ENCODE data around the gene OSBPL6.

Gene OSBPL6

DNA sequence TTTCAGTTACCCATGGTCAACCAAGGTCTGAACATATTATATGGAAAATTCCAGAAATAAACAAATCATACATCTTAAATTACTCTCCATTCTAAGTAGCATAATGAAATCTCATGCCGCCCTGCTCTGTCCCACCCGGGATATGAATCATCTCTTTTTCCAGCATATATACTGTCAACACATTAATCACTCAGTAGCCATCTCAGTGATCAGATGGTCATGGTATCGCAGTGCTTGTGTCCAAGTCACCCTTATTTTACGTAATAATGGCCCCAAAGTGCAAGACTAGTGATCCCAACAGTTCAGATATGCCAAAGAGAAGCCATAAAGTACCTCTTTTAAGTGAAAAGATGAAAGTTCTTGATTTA, 43.8 kb downstream of the OSBPL6 start:
- Histone ChIP-seq H3K36me3 (ENCODE audit: insufficient read depth) (no peaks in the 10 kb centered on the region), H2AFZ (ENCODE audit: low read depth) (no peak overlapping the region), H4K20me1 (ENCODE audit: insufficient read depth) (no peaks in the 10 kb centered on the region), H3K9ac (no peak overlapping the region), H3K4me1 (ENCODE audit: low read depth, poor library complexity, severe bottlenecking) (no peaks in the 10 kb centered on the region), H3K27ac (no peak overlapping the region), H3K4me2 (no peak overlapping the region), H3K27me3 (ENCODE audit: insufficient read depth, low read depth) (no peaks in the 10 kb centered on the region), H3K79me2 (ENCODE audit: insufficient read depth, low read depth) (no peaks in the 10 kb centered on the region), H3K4me3 (IDR thresholded peaks at IDR 0.05; ENCODE audit: insufficient read depth, low read depth, low read length) (no peak overlapping the region)
- TF ChIP-seq, protein P1, sequence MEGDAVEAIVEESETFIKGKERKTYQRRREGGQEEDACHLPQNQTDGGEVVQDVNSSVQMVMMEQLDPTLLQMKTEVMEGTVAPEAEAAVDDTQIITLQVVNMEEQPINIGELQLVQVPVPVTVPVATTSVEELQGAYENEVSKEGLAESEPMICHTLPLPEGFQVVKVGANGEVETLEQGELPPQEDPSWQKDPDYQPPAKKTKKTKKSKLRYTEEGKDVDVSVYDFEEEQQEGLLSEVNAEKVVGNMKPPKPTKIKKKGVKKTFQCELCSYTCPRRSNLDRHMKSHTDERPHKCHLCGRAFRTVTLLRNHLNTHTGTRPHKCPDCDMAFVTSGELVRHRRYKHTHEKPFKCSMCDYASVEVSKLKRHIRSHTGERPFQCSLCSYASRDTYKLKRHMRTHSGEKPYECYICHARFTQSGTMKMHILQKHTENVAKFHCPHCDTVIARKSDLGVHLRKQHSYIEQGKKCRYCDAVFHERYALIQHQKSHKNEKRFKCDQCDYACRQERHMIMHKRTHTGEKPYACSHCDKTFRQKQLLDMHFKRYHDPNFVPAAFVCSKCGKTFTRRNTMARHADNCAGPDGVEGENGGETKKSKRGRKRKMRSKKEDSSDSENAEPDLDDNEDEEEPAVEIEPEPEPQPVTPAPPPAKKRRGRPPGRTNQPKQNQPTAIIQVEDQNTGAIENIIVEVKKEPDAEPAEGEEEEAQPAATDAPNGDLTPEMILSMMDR (conservative IDR thresholded peaks at IDR 0.05; ENCODE audit: low read depth, low read length): no peak

DNA sequence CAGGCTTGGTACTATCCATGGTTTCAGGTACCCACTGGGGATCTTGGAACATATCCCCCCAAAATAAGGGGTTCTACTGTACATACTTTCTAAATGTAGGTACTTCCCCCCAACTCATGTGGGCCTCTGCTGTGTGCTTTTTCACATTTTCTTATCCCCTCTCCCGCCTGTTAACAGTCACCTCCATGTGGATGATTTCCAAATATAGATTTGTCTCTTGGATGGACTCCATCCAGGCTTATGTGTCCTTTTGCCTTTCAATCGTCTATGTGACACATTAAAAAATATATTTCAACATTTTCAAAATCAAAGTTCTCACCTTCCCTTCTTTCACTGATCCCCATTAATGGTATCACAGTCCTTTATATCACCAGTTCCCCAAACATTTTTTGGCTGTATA, 44.4 kb downstream of the OSBPL6 start:
- H4K20me1 ChIP-seq (ENCODE audit: insufficient read depth): no peaks in the 10 kb centered on the region
- no peaks in the 10 kb centered on the region for H3K27me3 ChIP-seq (ENCODE audit: insufficient read depth, low read depth)
- TF ChIP-seq, protein P1 (conservative IDR thresholded peaks at IDR 0.05; ENCODE audit: low read depth, low read length): no peak
- H3K36me3 ChIP-seq (ENCODE audit: insufficient read depth): no peaks in the 10 kb centered on the region
- no peak overlapping the region for H3K4me2 ChIP-seq
- no peak overlapping the region for H3K27ac ChIP-seq
- no peaks in the 10 kb centered on the region for H3K4me1 ChIP-seq (ENCODE audit: low read depth, poor library complexity, severe bottlenecking)
- no peak overlapping the region for H2AFZ ChIP-seq (ENCODE audit: low read depth)
- no peak overlapping the region for H3K9ac ChIP-seq
- no peak overlapping the region for H3K4me3 ChIP-seq (IDR thresholded peaks at IDR 0.05; ENCODE audit: insufficient read depth, low read depth, low read length)
- H3K79me2 ChIP-seq (ENCODE audit: insufficient read depth, low read depth): no peaks in the 10 kb centered on the region

DNA sequence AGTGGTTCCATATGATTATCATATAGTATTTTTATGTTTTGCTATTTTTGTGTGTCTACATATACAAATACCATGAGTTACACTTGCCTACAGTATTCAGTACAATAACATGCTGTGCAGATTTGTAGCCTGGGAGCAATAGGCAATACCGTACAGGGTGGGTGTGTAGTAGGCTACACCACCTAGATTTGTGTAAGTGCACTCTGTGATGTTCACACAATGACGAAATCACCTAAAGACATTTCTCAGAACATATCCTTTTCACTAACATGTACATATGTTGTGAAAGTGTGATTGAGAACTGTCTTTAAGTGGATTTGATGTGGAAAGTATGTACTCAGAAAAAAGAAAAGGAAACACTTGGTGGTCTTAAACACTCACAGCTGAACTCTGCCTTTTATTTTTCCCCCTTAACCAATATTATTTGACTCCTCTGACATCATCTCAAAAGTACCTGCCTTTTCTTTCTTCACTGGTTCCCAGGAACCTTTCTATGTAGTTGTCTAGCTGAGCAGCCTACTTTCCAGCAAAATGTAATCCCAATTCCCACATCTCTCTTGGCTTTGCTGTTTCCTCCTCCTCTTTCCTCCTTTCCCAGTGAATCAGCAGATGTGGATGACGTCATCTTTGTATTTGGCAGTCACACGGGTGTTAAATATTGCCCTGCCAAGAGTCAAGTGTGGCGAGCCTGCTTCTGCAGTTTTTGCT, 47.7 kb downstream of the OSBPL6 start:
- Histone ChIP-seq H3K4me3 (IDR thresholded peaks at IDR 0.05; ENCODE audit: insufficient read depth, low read depth, low read length) (no peak overlapping the region), H3K36me3 (ENCODE audit: insufficient read depth) (no peaks in the 10 kb centered on the region), H3K27ac (no peak overlapping the region), H3K4me2 (no peak overlapping the region), H3K4me1 (ENCODE audit: low read depth, poor library complexity, severe bottlenecking) (peaks cover under 1% of the 10 kb centered on the region), H2AFZ (ENCODE audit: low read depth) (no peak overlapping the region), H3K9ac (no peak overlapping the region), H3K79me2 (ENCODE audit: insufficient read depth, low read depth) (no peaks in the 10 kb centered on the region), H3K27me3 (ENCODE audit: insufficient read depth, low read depth) (no peaks in the 10 kb centered on the region), H4K20me1 (ENCODE audit: insufficient read depth) (no peaks in the 10 kb centered on the region)
- TF ChIP-seq, protein P1 (conservative IDR thresholded peaks at IDR 0.05; ENCODE audit: low read depth, low read length): no peak

DNA sequence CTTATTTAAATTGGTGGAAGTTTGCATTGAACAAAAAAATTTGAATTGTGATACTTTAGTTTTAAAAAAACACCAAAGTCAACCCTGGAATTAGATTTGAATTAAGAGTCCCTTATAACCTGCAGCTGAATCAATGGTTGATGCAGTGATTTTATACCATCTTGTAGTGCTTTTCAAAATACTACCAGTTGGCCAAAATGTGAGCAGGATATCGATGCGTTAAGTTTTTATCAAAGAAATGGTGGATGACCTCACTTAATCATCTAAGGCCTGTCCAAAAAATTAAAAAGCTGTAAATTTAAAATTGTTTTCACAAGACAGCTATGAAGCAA, 48.2 kb downstream of the OSBPL6 start:
- Histone ChIP-seq H3K27ac (no peak overlapping the region), H3K4me1 (ENCODE audit: low read depth, poor library complexity, severe bottlenecking) (peaks cover 5% of the 10 kb centered on the region), H3K4me3 (IDR thresholded peaks at IDR 0.05; ENCODE audit: insufficient read depth, low read depth, low read length) (no peak overlapping the region), H3K4me2 (no peak overlapping the region), H3K79me2 (ENCODE audit: insufficient read depth, low read depth) (no peaks in the 10 kb centered on the region), H3K36me3 (ENCODE audit: insufficient read depth) (no peaks in the 10 kb centered on the region), H4K20me1 (ENCODE audit: insufficient read depth) (no peaks in the 10 kb centered on the region), H2AFZ (ENCODE audit: low read depth) (no peak overlapping the region), H3K27me3 (ENCODE audit: insufficient read depth, low read depth) (no peaks in the 10 kb centered on the region), H3K9ac (no peak overlapping the region)
- TF ChIP-seq, protein P1 (conservative IDR thresholded peaks at IDR 0.05; ENCODE audit: low read depth, low read length): no peak

All from KMS-11 (cell line).